Stomach (tissue), 9 donors: Measurements from ENCODE around the gene PKD1L1. TPM values are rescaled to one million over a fixed set of nuclear protein-coding genes. Genes with fewer than 3 reads are reported as not detected.
"Not testable (repeated sequence)": the region's sequence is repeated elsewhere in the genome, so short reads cannot be mapped to it uniquely, and the experiment has no call there.

Experiments used
- DNase-seq, 2 donors: peaks; one replicate each; pipeline versions ENCODE4 v3.0.0 to v3.0.0-alpha.2; 2013 to 2019
- H3K27ac ChIP-seq, 5 donors: fragments of 200-600 bp in 4 of 5; sonication (generic) in 4 of 5; one replicate each; pipeline ENCODE4 v1.5.1; 2013 to 2019; ENCODE audit warnings: mild to moderate bottlenecking in 1 of 5, moderate library complexity in 1 of 5
- H3K27me3 ChIP-seq, 3 donors: fragments of 200-600 bp; sonication (generic); one replicate each; pipeline ENCODE4 v1.5.1; 2017 to 2019; ENCODE audit warnings: mixed run types in 1 of 3
- H3K36me3 ChIP-seq, 4 donors: fragments of 200-600 bp; sonication (generic); 1 replicate in 3 of 4; 2 replicates in 1 of 4; pipeline ENCODE4 v1.5.1; 2016 to 2019
- H3K4me1 ChIP-seq, 4 donors: fragments of 200-600 bp; sonication (generic); one replicate each; pipeline ENCODE4 v1.5.1; 2016 to 2019
- H3K4me3 ChIP-seq, 4 donors: fragments of 200-600 bp; sonication (generic) in 3 of 4; one replicate each; pipeline ENCODE4 v1.5.1; 2016 to 2019; ENCODE audit warnings: mild to moderate bottlenecking in 1 of 4
- H3K9me3 ChIP-seq, 4 donors: fragments of 200-600 bp; sonication (generic); one replicate each; pipeline ENCODE4 v1.5.1; 2016 to 2019
- EP300 ChIP-seq: sonication (generic); formaldehyde crosslinking; IDR thresholded peaks from one replicate; pipeline ENCODE4 v1.6.1; 2017; ENCODE audit warnings: antibody characterized with exemption
- POLR2A ChIP-seq, 4 donors: fragments of 450-650 bp; IDR thresholded peaks; one replicate each; pipeline ENCODE4 v1.6.1; 2016; ENCODE audit warnings: antibody characterized with exemption in 4 of 4, control low read depth in 2 of 4, mild to moderate bottlenecking in 1 of 4, moderate library complexity in 1 of 4
- POLR2AphosphoS5 ChIP-seq, 3 donors: sonication (generic); formaldehyde crosslinking; IDR thresholded peaks; one replicate each; pipeline ENCODE4 v1.6.1; 2016; ENCODE audit warnings: antibody characterized with exemption in 3 of 3
- WGBS, 5 donors: extraction: QIAGEN DNeasy Blood & Tissue Kit in 3 of 5; methylation state at CpG; one replicate each; pipeline versions ENCODE4 v1.1.5 to v1.1.7; 2013 to 2018; 5-methylcytosine and 5-hydroxymethylcytosine counted together
- intact Hi-C: fragments of 100-400 bp; cut with DNase I; formaldehyde crosslinking; loops from one replicate; pipeline ENCODE4 v1.15.1; 2023; ENCODE audit warnings: low total_unique reads
- polyA plus RNA-seq, 3 donors: library from polyadenylated mRNA; stranded (reverse); fragments of 200-250 nt; gene quantifications; one replicate each; pipeline ENCODE4 v1.2.3, GENCODE V29; 2013
- total RNA-seq, 5 donors: library from RNA; depleted of rRNA; stranded (reverse); fragments of >200 nt; gene quantifications; one replicate each; pipeline versions ENCODE4 v1.1.0 to v1.2.3, GENCODE V29; 2014 to 2016
- TF ChIP-seq, protein P1 (sequence below), 7 experiments: fragments of 450-650 bp in 4 of 7; fragments of 200-600 bp in 3 of 7; sonication (generic) in 3 of 7; IDR thresholded peaks; one replicate each; pipeline ENCODE4 v1.5.1; 2016 to 2019; ENCODE audit warnings: antibody characterized with exemption in 7 of 7, control low read depth in 2 of 7, mild to moderate bottlenecking in 1 of 7
- donor health status: healthy with polysubstance abuse.
- donor health status: Bipolar disorder and iron deficiency.
- donor health status: healthy.

Gene PKD1L1
- total and polyA plus RNA-seq, 8 donors = under 0.01 to 1.2 (median 0.10) TPM; not detected in 2

DNA sequence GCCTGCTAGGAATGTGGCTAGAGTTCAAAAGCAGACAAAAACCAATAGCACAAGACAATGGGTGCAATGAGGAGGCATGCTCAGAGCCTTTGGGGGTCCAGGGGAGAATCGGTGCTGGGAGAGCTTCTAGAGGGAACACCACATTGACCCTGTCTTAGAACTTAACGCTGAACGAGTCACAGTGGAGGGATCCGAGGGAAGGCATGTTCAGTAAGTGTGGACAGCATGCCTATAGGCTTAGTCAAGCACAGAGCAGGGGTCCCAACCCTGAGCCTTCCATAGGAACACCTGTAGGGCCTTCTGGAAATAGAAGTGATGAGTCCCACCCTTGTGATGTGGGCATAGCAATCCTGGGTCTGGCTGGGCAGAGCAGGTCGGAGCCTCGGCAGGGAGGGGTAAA, 148.7 kb downstream of the PKD1L1 start:
- Histone ChIP-seq H3K4me3 (no peak overlapping the region), H3K27me3 (no peaks in the 10 kb centered on the region), H3K9me3 (no peaks in the 10 kb centered on the region), H3K4me1 (peaks cover 0 to 7% (median 0%) of the 10 kb centered on the region in 4 donors), H3K27ac (no peak overlapping the region), H3K36me3 (no peaks in the 10 kb centered on the region)
- no peak for TF ChIP-seq POLR2AphosphoS5 (IDR thresholded peaks at IDR 0.05)
- TF ChIP-seq, protein P1, sequence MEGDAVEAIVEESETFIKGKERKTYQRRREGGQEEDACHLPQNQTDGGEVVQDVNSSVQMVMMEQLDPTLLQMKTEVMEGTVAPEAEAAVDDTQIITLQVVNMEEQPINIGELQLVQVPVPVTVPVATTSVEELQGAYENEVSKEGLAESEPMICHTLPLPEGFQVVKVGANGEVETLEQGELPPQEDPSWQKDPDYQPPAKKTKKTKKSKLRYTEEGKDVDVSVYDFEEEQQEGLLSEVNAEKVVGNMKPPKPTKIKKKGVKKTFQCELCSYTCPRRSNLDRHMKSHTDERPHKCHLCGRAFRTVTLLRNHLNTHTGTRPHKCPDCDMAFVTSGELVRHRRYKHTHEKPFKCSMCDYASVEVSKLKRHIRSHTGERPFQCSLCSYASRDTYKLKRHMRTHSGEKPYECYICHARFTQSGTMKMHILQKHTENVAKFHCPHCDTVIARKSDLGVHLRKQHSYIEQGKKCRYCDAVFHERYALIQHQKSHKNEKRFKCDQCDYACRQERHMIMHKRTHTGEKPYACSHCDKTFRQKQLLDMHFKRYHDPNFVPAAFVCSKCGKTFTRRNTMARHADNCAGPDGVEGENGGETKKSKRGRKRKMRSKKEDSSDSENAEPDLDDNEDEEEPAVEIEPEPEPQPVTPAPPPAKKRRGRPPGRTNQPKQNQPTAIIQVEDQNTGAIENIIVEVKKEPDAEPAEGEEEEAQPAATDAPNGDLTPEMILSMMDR (IDR thresholded peaks at IDR 0.05) = no peak
- TF ChIP-seq POLR2A (IDR thresholded peaks at IDR 0.05) = no peak
- no peak for TF ChIP-seq EP300
- WGBS, 5 donors = 90 to 97% (median 93%) methylated on average over 6 of the region's 6 CpGs
- DNase-seq = no peak
- intact Hi-C loops = no loop called here

DNA sequence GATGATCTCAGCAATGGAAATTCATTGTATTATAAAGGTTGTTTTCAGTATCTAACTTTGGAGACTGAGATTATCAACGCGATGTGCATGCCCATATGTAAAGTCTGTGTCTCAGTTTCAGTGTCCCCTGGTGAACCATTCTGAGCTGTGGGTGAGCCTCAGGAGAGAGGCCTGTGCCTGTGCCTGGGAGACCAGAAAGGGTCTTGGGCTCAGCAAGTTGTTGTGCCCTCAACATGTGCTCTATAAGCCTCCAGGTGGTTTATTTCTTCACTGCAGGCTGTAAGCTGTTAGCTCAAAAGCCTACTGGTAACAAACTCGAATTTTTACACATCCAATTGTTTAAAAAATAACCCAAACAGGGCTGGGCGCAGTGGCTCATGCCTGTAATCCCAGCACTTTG, 151.9 kb downstream of the PKD1L1 start:
- Histone ChIP-seq H3K4me3 (no peak overlapping the region), H3K9me3 (no peaks in the 10 kb centered on the region), H3K27ac (no peak overlapping the region), H3K27me3 (no peaks in the 10 kb centered on the region), H3K36me3 (no peaks in the 10 kb centered on the region), H3K4me1 (peaks cover 0 to 7% (median 0%) of the 10 kb centered on the region in 4 donors)
- 70 to 79% (median 74%) methylated on average over 4 of the region's 4 CpGs for WGBS, 5 donors
- DNase-seq = no peak
- intact Hi-C loops = no loop called here
- TF ChIP-seq, protein P1 (IDR thresholded peaks at IDR 0.05) = no peak
- TF ChIP-seq POLR2A (IDR thresholded peaks at IDR 0.05) = no peak
- TF ChIP-seq POLR2AphosphoS5 (IDR thresholded peaks at IDR 0.05) = no peak
- TF ChIP-seq EP300 = no peak

DNA sequence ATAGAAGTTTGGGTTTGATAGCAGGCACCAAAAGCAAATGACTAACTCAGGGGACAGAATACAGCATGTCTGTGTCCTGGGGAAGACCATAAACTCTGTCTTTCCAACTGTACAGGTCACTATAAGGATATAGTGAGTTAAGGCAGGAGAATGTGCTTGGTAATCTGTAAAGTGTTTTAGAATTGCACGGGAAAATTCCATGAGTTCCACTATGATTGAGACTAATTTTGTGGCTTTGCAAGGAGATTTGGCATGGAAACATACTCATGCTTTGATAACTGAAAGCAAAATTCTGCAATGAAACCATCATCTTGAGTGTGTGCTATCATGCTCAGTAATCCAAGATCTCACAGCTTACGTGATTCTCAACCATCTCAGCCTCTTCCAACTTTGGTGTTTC, 152.6 kb downstream of the PKD1L1 start:
- no peaks in the 10 kb centered on the region for H3K9me3 ChIP-seq
- intact Hi-C loops = no loop called here
- DNase-seq = no peak
- 63 to 79% (median 75%) methylated on average over 2 of the region's 2 CpGs for WGBS, 5 donors
- H3K27ac ChIP-seq = no peak overlapping the region
- no peaks in the 10 kb centered on the region for H3K36me3 ChIP-seq
- H3K4me1 ChIP-seq = peaks cover 0 to 7% (median 0%) of the 10 kb centered on the region in 4 donors
- no peak overlapping the region for H3K4me3 ChIP-seq
- H3K27me3 ChIP-seq = no peaks in the 10 kb centered on the region
- TF ChIP-seq POLR2AphosphoS5 (IDR thresholded peaks at IDR 0.05) (no peak), POLR2A (IDR thresholded peaks at IDR 0.05) (no peak), EP300 (no peak)
- TF ChIP-seq, protein P1 (IDR thresholded peaks at IDR 0.05) = no peak

GRCh38 chr7:47795126-47795525, 153.1 kb downstream of the PKD1L1 start:
- DNase-seq, H3K4me3 ChIP-seq, H3K27ac ChIP-seq, intact Hi-C loops, H3K9me3 ChIP-seq, H3K4me1 ChIP-seq, H3K27me3 ChIP-seq, H3K36me3 ChIP-seq: not testable (repeated sequence)

GRCh38 chr7:47794016-47794415, 154.2 kb downstream of the PKD1L1 start:
- TF ChIP-seq, protein P1 (IDR thresholded peaks at IDR 0.05) = no peak
- TF ChIP-seq POLR2AphosphoS5 (IDR thresholded peaks at IDR 0.05) = no peak
- no peak for TF ChIP-seq POLR2A (IDR thresholded peaks at IDR 0.05)
- no peak for TF ChIP-seq EP300
- no peaks in the 10 kb centered on the region for H3K27me3 ChIP-seq
- intact Hi-C loops = no loop called here
- no peaks in the 10 kb centered on the region for H3K9me3 ChIP-seq
- no peak overlapping the region for H3K27ac ChIP-seq
- no peaks in the 10 kb centered on the region for H3K36me3 ChIP-seq
- 44 to 64% (median 62%) methylated on average over 4 of the region's 4 CpGs for WGBS, 5 donors
- DNase-seq = no peak
- H3K4me3 ChIP-seq = no peak overlapping the region
- H3K4me1 ChIP-seq = peaks cover 0 to 7% (median 0%) of the 10 kb centered on the region in 4 donors

DNA sequence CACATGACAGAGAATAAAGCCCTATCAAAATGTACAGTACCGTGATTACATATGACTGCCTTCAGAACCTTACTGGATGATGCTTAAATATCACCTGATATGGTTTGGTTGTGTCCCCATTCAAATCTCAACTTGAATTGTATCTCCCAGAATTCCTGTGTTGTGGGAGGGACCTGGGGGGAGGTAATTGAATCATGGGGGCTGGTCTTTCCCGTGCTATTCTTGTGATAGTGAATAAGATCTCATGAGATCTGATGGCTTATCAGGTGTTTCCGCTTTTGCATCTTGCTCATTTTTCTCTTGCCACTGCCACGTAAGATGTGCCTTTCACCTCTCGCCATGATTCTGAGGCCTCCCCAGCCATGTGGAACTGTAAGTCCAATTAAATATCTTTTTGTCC, 155.1 kb downstream of the PKD1L1 start:
- H3K4me1 ChIP-seq, H3K27ac ChIP-seq, H3K4me3 ChIP-seq, intact Hi-C loops, H3K36me3 ChIP-seq, H3K27me3 ChIP-seq, DNase-seq, H3K9me3 ChIP-seq: not testable (repeated sequence)
- 47 to 76% (median 51%) methylated on average over 5 of the region's 5 CpGs for WGBS, 5 donors
